HepG2 (cell line): ENCODE measurements around the gene CAPN11. TPM values are rescaled to one million over a fixed set of nuclear protein-coding genes. Genes with fewer than 3 reads are reported as not detected.

Source experiments
- CEBPZ ChIP-seq: IDR thresholded peaks from 2 replicates; pipeline ENCODE4 v1.6.1; 2012; ENCODE audit warnings: low read length, improper control_type of control experiment
- KAT7 ChIP-seq: IDR thresholded peaks from 2 replicates; pipeline ENCODE4 v1.6.1; 2018; ENCODE audit warnings: borderline replicate concordance, missing compliant biosample characterization
- MXD1 ChIP-seq: sonication (generic); formaldehyde crosslinking; IDR thresholded peaks from 2 replicates; pipeline ENCODE4 v1.4.0; 2020; ENCODE audit warnings: mild to moderate bottlenecking, missing genetic modification reagents
- NFYC ChIP-seq: IDR thresholded peaks from 2 replicates; pipeline ENCODE4 v1.6.1; 2016; ENCODE audit warnings: missing genetic modification reagents, missing compliant biosample characterization
- NR2F6 ChIP-seq, 2 experiments: IDR thresholded peaks; 2 replicates each; pipeline ENCODE4 v1.6.1; 2016; ENCODE audit warnings: antibody characterized with exemption in 1 of 2, mild to moderate bottlenecking in 1 of 2
- RBM22 ChIP-seq: fragments of 200-400 bp; formaldehyde crosslinking; optimal IDR thresholded peaks from 2 replicates; pipeline ENCODE3; 2017; ENCODE audit warnings: mild to moderate bottlenecking, low read length, moderate library complexity
- ZSCAN12 ChIP-seq: sonication (generic); formaldehyde crosslinking; IDR thresholded peaks from 2 replicates; pipeline ENCODE4 v1.9.0; 2021; ENCODE audit warnings: mild to moderate bottlenecking, missing genetic modification reagents
- ZSCAN20 ChIP-seq: sonication (generic); formaldehyde crosslinking; IDR thresholded peaks from 2 replicates; pipeline ENCODE4 v1.4.0; 2020; ENCODE audit warnings: missing genetic modification reagents, mild to moderate bottlenecking, borderline replicate concordance
- polyA plus RNA-seq, 8 experiments: library from polyadenylated mRNA; depleted of rRNA in 3 of 8; stranded (reverse) in 7 of 8; unstranded in 1 of 8; fragments of >200 nt; fragmentation: Illumina TruSeq in 4 of 8; extraction: Trizol in 4 of 8; gene quantifications; 2 replicates each; pipeline versions ENCODE4 v1.2.1 to v1.2.3, GENCODE V29; 2011 to 2016; ENCODE audit warnings: low read depth in 4 of 8, missing spikeins in 1 of 8, mixed read lengths in 1 of 8; ENCODE audit not compliant: insufficient read depth in 1 of 8
- total RNA-seq, 5 experiments: library from RNA; depleted of rRNA; stranded (reverse); fragments of >200 nt; fragmentation: Illumina TruSeq; extraction: Trizol; gene quantifications; 2 replicates each; pipeline ENCODE4 v1.2.3, GENCODE V29; 2016; ENCODE audit warnings: low read depth in 1 of 5
- TF ChIP-seq, protein P1 (sequence below): sonication (generic); formaldehyde crosslinking; IDR thresholded peaks from 2 replicates; pipeline ENCODE4 v1.4.0; 2020; ENCODE audit warnings: missing genetic modification reagents, mild to moderate bottlenecking, borderline replicate concordance
- TF ChIP-seq, protein P2 (sequence below): sonication (generic); formaldehyde crosslinking; IDR thresholded peaks from 2 replicates; pipeline ENCODE4 v1.4.0; 2020; ENCODE audit warnings: mild to moderate bottlenecking, missing genetic modification reagents

CAPN11 gene
- total and polyA plus RNA-seq, 2 of the 13 experiments (the other 11 are each of a cell fraction or from before 2014, with no cell fraction given), result 0.07 to 0.11 TPM

GRCh38 chr6:44142835-44143234 is 15.8 kb upstream of the CAPN11 start (continued):
- TF ChIP-seq, protein P1, sequence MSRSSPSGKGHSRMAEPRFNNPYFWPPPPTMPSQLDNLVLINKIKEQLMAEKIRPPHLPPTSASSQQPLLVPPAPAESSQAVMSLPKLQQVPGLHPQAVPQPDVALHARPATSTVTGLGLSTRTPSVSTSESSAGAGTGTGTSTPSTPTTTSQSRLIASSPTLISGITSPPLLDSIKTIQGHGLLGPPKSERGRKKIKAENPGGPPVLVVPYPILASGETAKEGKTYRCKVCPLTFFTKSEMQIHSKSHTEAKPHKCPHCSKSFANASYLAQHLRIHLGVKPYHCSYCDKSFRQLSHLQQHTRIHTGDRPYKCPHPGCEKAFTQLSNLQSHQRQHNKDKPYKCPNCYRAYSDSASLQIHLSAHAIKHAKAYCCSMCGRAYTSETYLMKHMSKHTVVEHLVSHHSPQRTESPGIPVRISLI, result no peak
- TF ChIP-seq MXD1 (CRISPR knock-in tag), result no peak
- TF ChIP-seq ZSCAN12 (CRISPR knock-in tag), result no peak
- TF ChIP-seq, protein P2, sequence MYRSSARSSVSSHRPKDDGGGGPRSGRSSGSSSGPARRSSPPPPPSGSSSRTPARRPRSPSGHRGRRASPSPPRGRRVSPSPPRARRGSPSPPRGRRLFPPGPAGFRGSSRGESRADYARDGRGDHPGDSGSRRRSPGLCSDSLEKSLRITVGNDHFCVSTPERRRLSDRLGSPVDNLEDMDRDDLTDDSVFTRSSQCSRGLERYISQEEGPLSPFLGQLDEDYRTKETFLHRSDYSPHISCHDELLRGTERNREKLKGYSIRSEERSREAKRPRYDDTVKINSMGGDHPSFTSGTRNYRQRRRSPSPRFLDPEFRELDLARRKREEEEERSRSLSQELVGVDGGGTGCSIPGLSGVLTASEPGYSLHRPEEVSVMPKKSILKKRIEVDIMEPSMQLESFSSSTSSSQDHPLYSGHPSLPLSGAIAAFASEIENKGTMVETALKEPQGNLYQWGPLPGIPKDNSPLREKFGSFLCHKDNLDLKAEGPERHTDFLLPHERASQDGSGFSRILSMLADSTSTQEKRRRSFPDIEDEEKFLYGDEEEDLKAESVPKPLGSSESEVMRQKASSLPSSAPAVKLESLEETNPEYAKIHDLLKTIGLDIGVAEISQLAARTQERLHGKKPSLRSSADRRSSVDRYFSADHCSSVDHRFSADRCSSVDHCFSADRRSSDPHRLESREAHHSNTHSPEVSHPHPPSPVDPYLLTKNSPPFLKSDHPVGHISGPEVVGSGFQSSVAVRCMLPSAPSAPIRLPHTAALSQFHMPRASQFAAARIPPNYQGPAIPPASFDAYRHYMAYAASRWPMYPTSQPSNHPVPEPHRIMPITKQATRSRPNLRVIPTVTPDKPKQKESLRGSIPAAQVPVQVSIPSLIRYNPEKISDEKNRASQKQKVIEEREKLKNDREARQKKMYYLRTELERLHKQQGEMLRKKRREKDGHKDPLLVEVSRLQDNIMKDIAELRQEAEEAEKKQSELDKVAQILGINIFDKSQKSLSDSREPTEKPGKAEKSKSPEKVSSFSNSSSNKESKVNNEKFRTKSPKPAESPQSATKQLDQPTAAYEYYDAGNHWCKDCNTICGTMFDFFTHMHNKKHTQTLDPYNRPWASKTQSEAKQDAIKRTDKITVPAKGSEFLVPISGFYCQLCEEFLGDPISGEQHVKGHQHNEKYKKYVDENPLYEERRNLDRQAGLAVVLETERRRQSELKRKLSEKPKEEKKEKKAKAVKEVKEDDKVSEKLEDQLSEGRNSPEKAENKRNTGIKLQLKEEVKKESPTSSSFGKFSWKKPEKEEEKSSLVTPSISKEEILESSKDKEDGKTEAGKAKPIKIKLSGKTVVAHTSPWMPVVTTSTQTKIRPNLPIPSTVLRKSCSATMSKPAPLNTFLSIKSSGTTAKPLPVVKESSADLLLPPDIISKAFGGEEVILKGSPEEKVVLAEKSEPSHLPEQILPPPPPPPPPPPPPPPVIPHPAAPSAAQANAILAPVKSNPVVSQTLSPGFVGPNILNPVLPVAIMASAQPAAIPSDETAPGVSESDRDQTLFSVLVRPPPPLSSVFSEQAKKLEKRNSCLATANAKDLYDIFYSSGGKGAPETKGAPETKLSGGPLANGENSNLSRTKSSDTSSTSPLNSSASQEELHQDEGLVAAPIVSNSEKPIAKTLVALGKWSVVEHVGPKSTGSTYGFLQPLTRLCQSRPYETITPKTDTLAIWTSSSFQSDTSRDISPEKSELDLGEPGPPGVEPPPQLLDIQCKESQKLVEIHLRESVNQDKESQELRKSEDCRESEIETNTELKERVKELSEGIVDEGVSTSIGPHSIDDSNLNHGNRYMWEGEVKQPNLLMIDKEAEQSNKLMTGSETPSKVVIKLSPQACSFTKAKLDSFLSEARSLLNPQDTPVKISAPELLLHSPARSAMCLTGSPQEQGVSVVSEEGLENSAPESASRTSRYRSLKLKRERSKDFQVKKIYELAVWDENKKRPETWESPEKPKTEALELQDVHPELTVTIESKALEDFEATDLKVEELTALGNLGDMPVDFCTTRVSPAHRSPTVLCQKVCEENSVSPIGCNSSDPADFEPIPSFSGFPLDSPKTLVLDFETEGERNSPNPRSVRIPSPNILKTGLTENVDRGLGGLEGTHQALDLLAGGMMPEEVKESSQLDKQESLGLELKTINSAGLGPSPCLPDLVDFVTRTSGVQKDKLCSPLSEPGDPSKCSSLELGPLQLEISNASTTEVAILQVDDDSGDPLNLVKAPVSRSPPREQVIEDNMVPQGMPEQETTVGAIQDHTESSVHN (CRISPR knock-in tag), result no peak
- no peak for TF ChIP-seq KAT7
- TF ChIP-seq RBM22, result no peak
- 0 out of 2 replicates have a peak, but pooled peaks have one; percentile 18 for TF ChIP-seq NFYC (CRISPR knock-in tag)
- no peak for TF ChIP-seq ZSCAN20
- TF ChIP-seq CEBPZ, result no peak
- TF ChIP-seq NR2F6 (IDR thresholded peaks at IDR 0.05), result peak; percentile 38; the same call in 1 of the 2 replicates
- no peak for TF ChIP-seq NR2F6 (CRISPR knock-in tag; IDR thresholded peaks at IDR 0.05)
